Body of pancreas (tissue), 4 donors: ENCODE data around the gene TINAGL1. TPM values are rescaled to one million over a fixed set of nuclear protein-coding genes. Genes with fewer than 3 reads are reported as not detected.

Experiments used
- ATAC-seq: fragments of 150-250 bp; one replicate; pipeline ENCODE4 v1.9.1; 2016
- DNase-seq, 4 donors: peaks; one replicate each; pipeline ENCODE4 v3.0.0-alpha.2; 2019
- H3K27ac ChIP-seq, 4 donors: fragments of 200-600 bp; sonication (generic); 1 replicate in 3 of 4; 2 replicates in 1 of 4; pipeline versions ENCODE4 v1.5.1 to v1.6.1; 2016 to 2019; ENCODE audit warnings: mild to moderate bottlenecking in 1 of 4, mixed read lengths in 1 of 4, moderate library complexity in 1 of 4
- H3K27me3 ChIP-seq, 2 donors: fragments of 200-600 bp; sonication (generic); one replicate each; pipeline ENCODE4 v1.6.0; 2016; ENCODE audit warnings: mild to moderate bottlenecking in 1 of 2
- H3K36me3 ChIP-seq, 2 donors: fragments of 200-600 bp; sonication (generic); replicated peaks in 1 of 2; 2 replicates each; pipeline ENCODE4 v1.5.1; 2016; ENCODE audit warnings: low read depth in 2 of 2; ENCODE audit not compliant: insufficient read depth in 1 of 2
- H3K4me1 ChIP-seq: fragments of 200-600 bp; sonication (generic); one replicate; pipeline ENCODE4 v1.6.0; 2016
- H3K4me3 ChIP-seq, 2 donors: fragments of 200-600 bp; sonication (generic); 1 replicate in 1 of 2; 2 replicates in 1 of 2; pipeline ENCODE4 v1.5.1; 2016 to 2019
- H3K9me3 ChIP-seq, 3 donors: fragments of 200-600 bp; sonication (generic); 1 replicate in 2 of 3; 2 replicates in 1 of 3; pipeline ENCODE4 v1.5.1; 2016
- CTCF ChIP-seq, 7 experiments: fragments of 450-650 bp in 4 of 7; fragments of 200-600 bp in 3 of 7; sonication (generic) in 3 of 7; IDR thresholded peaks; one replicate each; pipeline ENCODE4 v1.5.1; 2016 to 2019; ENCODE audit warnings: antibody characterized with exemption in 7 of 7
- POLR2A ChIP-seq, 3 donors: fragments of 450-650 bp; IDR thresholded peaks; one replicate each; pipeline ENCODE4 v1.6.1; 2016; ENCODE audit warnings: antibody characterized with exemption in 3 of 3, mild to moderate bottlenecking in 2 of 3
- WGBS, 2 donors: methylation state at CpG; one replicate each; pipeline ENCODE4 v1.1.5; 2017; 5-methylcytosine and 5-hydroxymethylcytosine counted together
- intact Hi-C: fragments of 100-400 bp; cut with DNase I; formaldehyde crosslinking; loops from one replicate; pipeline ENCODE4 v1.15.1; 2023
- total RNA-seq, 2 donors: library from RNA; depleted of rRNA; stranded (reverse); fragments of >200 nt; gene quantifications; one replicate each; pipeline ENCODE4 v1.1.0, GENCODE V29; 2016

Gene TINAGL1
- total RNA-seq, 2 donors from 2014 or later: 47.2 to 148 TPM

GRCh38 chr1:31579374-31579773, 3.1 kb downstream of the TINAGL1 start:
- Histone ChIP-seq H3K27ac (peak overlapping the region in 3 of 4 donors; percentile 21 to 58 (median 31)), H3K4me1 (peaks cover 48% of the 10 kb centered on the region), H3K36me3 (no peaks in the 10 kb centered on the region), H3K9me3 (no peaks in the 10 kb centered on the region), H3K4me3 (no peak overlapping the region), H3K27me3 (no peaks in the 10 kb centered on the region)
- intact Hi-C loops: no loop called here
- DNase-seq: no peak
- no peak for ATAC-seq
- TF ChIP-seq POLR2A (IDR thresholded peaks at IDR 0.05) (no peak), CTCF (IDR thresholded peaks at IDR 0.05) (no peak)
- WGBS, 2 donors: 86 to 96% methylated on average over 4 to 5 of the region's 5 CpGs

GRCh38 chr1:31580513-31580870, 4.2 kb downstream of the TINAGL1 start:
- no peaks in the 10 kb centered on the region for H3K36me3 ChIP-seq
- no peak overlapping the region for H3K4me3 ChIP-seq
- H3K27ac ChIP-seq: peak overlapping the region in 2 of 4 donors; percentile 31 to 51
- intact Hi-C loops: no loop called here
- WGBS, 2 donors: 59 to 70% methylated on average over 4 to 5 of the region's 5 CpGs
- ATAC-seq (no peak), DNase-seq (no peak)
- peaks cover 48% of the 10 kb centered on the region for H3K4me1 ChIP-seq
- TF ChIP-seq POLR2A (IDR thresholded peaks at IDR 0.05) (no peak), CTCF (IDR thresholded peaks at IDR 0.05) (no peak)
- H3K27me3 ChIP-seq: no peaks in the 10 kb centered on the region
- H3K9me3 ChIP-seq: no peaks in the 10 kb centered on the region

GRCh38 chr1:31580891-31581603, 4.7 kb downstream of the TINAGL1 start:
- H3K4me1 ChIP-seq: peaks cover 44% of the 10 kb centered on the region
- peak overlapping the region in 1 of 4 donors; percentile 51 for H3K27ac ChIP-seq
- no peaks in the 10 kb centered on the region for H3K36me3 ChIP-seq
- intact Hi-C loops: no loop called here
- TF ChIP-seq CTCF (IDR thresholded peaks at IDR 0.05) (no peak), POLR2A (IDR thresholded peaks at IDR 0.05) (no peak)
- WGBS, 2 donors: 86 to 87% methylated on average over 15 of the region's 15 CpGs
- no peaks in the 10 kb centered on the region for H3K9me3 ChIP-seq
- H3K27me3 ChIP-seq: no peaks in the 10 kb centered on the region
- ATAC-seq (no peak), DNase-seq (no peak)
- no peak overlapping the region for H3K4me3 ChIP-seq

GRCh38 chr1:31581821-31582810, 5.8 kb downstream of the TINAGL1 start:
- peak overlapping the region in 3 of 4 donors; percentile 8 to 21 (median 10) for H3K27ac ChIP-seq
- TF ChIP-seq CTCF (IDR thresholded peaks at IDR 0.05) (no peak), POLR2A (IDR thresholded peaks at IDR 0.05) (no peak)
- no peaks in the 10 kb centered on the region for H3K27me3 ChIP-seq
- WGBS, 2 donors: 76 to 79% methylated on average over 12 of the region's 12 CpGs
- H3K36me3 ChIP-seq: no peaks in the 10 kb centered on the region
- intact Hi-C loops: no loop called here
- no peak for ATAC-seq
- H3K9me3 ChIP-seq: no peaks in the 10 kb centered on the region
- H3K4me3 ChIP-seq: no peak overlapping the region
- peaks cover 43% of the 10 kb centered on the region for H3K4me1 ChIP-seq
- DNase-seq: no peak
